ENCODE data around the gene RBM6. TPM values are rescaled to one million over a fixed set of nuclear protein-coding genes. Genes with fewer than 3 reads are reported as not detected.
"Not testable (repeated sequence)": the region's sequence is repeated elsewhere in the genome, so short reads cannot be mapped to it uniquely, and the experiment has no call there.

RBM6 gene
- total RNA-seq, 5 donors from 2014 or later (not counting 1 experiment from before 2014, with no cell fraction given): 127 to 149 (median 140) TPM

DNA sequence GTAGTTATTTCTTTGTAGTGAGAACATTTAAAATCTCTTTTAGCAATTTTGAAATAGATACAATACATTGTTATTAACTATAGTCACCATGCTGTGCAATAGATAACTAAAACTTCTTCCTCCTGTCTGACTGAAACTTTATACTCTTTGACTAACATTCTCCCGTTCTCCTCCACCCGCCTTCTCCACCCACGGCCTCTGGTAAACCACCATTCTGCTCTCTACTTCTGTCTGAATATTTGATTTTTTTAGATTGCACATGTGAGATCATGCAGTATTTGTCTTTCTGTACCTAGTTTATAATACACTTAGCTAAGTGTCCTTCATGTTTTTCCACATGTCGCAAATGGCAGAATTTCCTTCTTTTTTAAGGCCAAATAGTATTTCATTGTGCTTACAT is 76.0 kb downstream of the RBM6 start:
- peaks cover 2 to 15% of the 10 kb centered on the region in 2 donors for H3K36me3 ChIP-seq (ENCODE audit: control insufficient read depth in 2 of 2, extremely low read depth in 1 of 2, insufficient read depth in 1 of 2, low read length in 1 of 2)
- POLR2A ChIA-PET: interaction anchor here in 1 of 2 donors (0.7 kb wide), 1 partner anchor 79 kb away, joined by 5 read pairs; no protein-coding TSS in a partner anchor
- H3K27me3 ChIP-seq (replicated peaks in 1 of 2; ENCODE audit: control insufficient read depth in 2 of 2, extremely low read depth in 1 of 2, insufficient read depth in 2 of 2, low read length in 1 of 2): no peaks in the 10 kb centered on the region
- Mint-ChIP-seq H3K27ac (no peak overlapping the region), H3K9me3 (no peaks in the 10 kb centered on the region), H3K4me3 (no peak overlapping the region), H3K36me3 (peaks cover 44% of the 10 kb centered on the region), H3K27me3 (no peaks in the 10 kb centered on the region), H3K4me1 (peaks cover 0 to 6% (median 2%) of the 10 kb centered on the region in 3 donors)
- no CpG with 5 or more reads among the region's 4 CpGs for WGBS (ENCODE audit: insufficient coverage)
- H3K4me3 ChIP-seq (ENCODE audit: control insufficient read depth in 1 of 2, extremely low read depth in 1 of 2, low read length in 1 of 2): no peak overlapping the region
- DNase-seq: no peak
- H3K9me3 ChIP-seq: no peaks in the 10 kb centered on the region
- H3K27ac ChIP-seq (ENCODE audit: low read length): no peak overlapping the region
- no peak for ATAC-seq (replicated peaks in 1 of 4)
- no peaks in the 10 kb centered on the region for H3K4me1 ChIP-seq (ENCODE audit: control insufficient read depth in 1 of 2, extremely low read depth in 1 of 2, insufficient read depth in 2 of 2, low read length in 2 of 2)
- CTCF ChIA-PET: no interaction called here

- Histone ChIP-seq H3K4me3 (ENCODE audit: control insufficient read depth in 1 of 2, extremely low read depth in 1 of 2, low read length in 1 of 2) (no peak overlapping the region), H3K9me3 (no peaks in the 10 kb centered on the region), H3K27ac (ENCODE audit: low read length) (no peak overlapping the region), H3K36me3 (ENCODE audit: control insufficient read depth in 2 of 2, extremely low read depth in 1 of 2, insufficient read depth in 1 of 2, low read length in 1 of 2) (peaks cover 0 to 10% of the 10 kb centered on the region in 2 donors), H3K27me3 (replicated peaks in 1 of 2; ENCODE audit: control insufficient read depth in 2 of 2, extremely low read depth in 1 of 2, insufficient read depth in 2 of 2, low read length in 1 of 2) (no peaks in the 10 kb centered on the region), H3K4me1 (ENCODE audit: control insufficient read depth in 1 of 2, extremely low read depth in 1 of 2, insufficient read depth in 2 of 2, low read length in 2 of 2) (no peaks in the 10 kb centered on the region)
- CTCF ChIA-PET: no interaction called here
- H3K9me3 Mint-ChIP-seq: no peaks in the 10 kb centered on the region
- WGBS (ENCODE audit: insufficient coverage): no CpG with 5 or more reads among the region's 1 CpG
- no peak overlapping the region for H3K27ac Mint-ChIP-seq
- DNase-seq: no peak
- peaks cover 2 to 12% (median 4%) of the 10 kb centered on the region in 3 donors for H3K4me1 Mint-ChIP-seq
- POLR2A ChIA-PET: no interaction called here
- no peak for ATAC-seq (replicated peaks in 1 of 4)
- H3K4me3 Mint-ChIP-seq: no peak overlapping the region
- H3K27me3 Mint-ChIP-seq: no peaks in the 10 kb centered on the region
- peaks cover 38% of the 10 kb centered on the region for H3K36me3 Mint-ChIP-seq
Measured at GRCh38 chr3:50028346-50028745, 88.4 kb downstream of the RBM6 start.

- H3K9me3 Mint-ChIP-seq; H3K27me3 ChIP-seq (replicated peaks in 1 of 2; ENCODE audit: control insufficient read depth in 2 of 2, extremely low read depth in 1 of 2, insufficient read depth in 2 of 2, low read length in 1 of 2); DNase-seq; H3K27ac ChIP-seq (ENCODE audit: low read length); H3K4me1 ChIP-seq (ENCODE audit: control insufficient read depth in 1 of 2, extremely low read depth in 1 of 2, insufficient read depth in 2 of 2, low read length in 2 of 2); H3K27me3 Mint-ChIP-seq; POLR2A ChIA-PET; H3K36me3 ChIP-seq (ENCODE audit: control insufficient read depth in 2 of 2, extremely low read depth in 1 of 2, insufficient read depth in 1 of 2, low read length in 1 of 2); H3K27ac Mint-ChIP-seq; H3K9me3 ChIP-seq; ATAC-seq (replicated peaks in 1 of 4); H3K4me3 Mint-ChIP-seq; H3K4me3 ChIP-seq (ENCODE audit: control insufficient read depth in 1 of 2, extremely low read depth in 1 of 2, low read length in 1 of 2): not testable (repeated sequence)
- Mint-ChIP-seq H3K36me3 (peaks cover 35% of the 10 kb centered on the region), H3K4me1 (peaks cover 2 to 12% (median 2%) of the 10 kb centered on the region in 3 donors)
- WGBS (ENCODE audit: insufficient coverage): 100% methylated on average over 2 of the region's 5 CpGs
- CTCF ChIA-PET: interaction anchor here in 1 of 2 donors (0.7 kb wide), 1 partner anchor 521 kb away, joined by 3 read pairs; no protein-coding TSS in a partner anchor
Measured at GRCh38 chr3:50031201-50031600, 91.3 kb downstream of the RBM6 start.

DNA sequence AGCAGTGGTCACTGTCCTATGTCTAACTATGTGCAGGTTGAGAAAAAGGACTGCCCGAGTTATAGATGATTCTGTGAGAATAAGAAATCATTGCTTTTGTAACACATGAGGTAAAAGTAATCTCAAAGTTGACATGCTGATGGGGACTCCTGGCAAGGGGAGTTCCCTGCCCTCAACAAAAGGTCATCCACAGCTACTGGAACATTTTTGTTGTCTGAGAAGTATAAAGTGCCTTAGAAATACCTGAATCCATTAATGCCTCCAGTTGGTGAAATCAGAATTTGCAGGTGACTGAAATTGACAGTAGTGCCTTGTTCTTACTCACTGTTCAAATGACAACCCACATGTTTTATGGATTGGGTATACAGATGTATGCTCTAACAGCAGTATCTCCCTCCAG is 105.0 kb downstream of the RBM6 start:
- no peak for ATAC-seq (replicated peaks in 1 of 4)
- no peaks in the 10 kb centered on the region for H3K27me3 ChIP-seq (replicated peaks in 1 of 2; ENCODE audit: control insufficient read depth in 2 of 2, extremely low read depth in 1 of 2, insufficient read depth in 2 of 2, low read length in 1 of 2)
- WGBS (ENCODE audit: insufficient coverage): no CpG with 5 or more reads among the region's 1 CpG
- Mint-ChIP-seq H3K27me3 (no peaks in the 10 kb centered on the region), H3K4me3 (no peak overlapping the region), H3K4me1 (peaks cover 11 to 16% (median 14%) of the 10 kb centered on the region in 3 donors), H3K36me3 (peaks cover 41% of the 10 kb centered on the region), H3K9me3 (no peaks in the 10 kb centered on the region), H3K27ac (peak overlapping the region in 1 of 2 donors; percentile 19)
- peaks cover 5 to 31% of the 10 kb centered on the region in 2 donors for H3K36me3 ChIP-seq (ENCODE audit: control insufficient read depth in 2 of 2, extremely low read depth in 1 of 2, insufficient read depth in 1 of 2, low read length in 1 of 2)
- H3K9me3 ChIP-seq: no peaks in the 10 kb centered on the region
- no peak overlapping the region for H3K27ac ChIP-seq (ENCODE audit: low read length)
- ChIA-PET POLR2A (no interaction called here), CTCF (interaction anchor here in 1 of 2 donors (0.5 kb wide), 1 partner anchor 19 kb away, joined by 4 read pairs; no protein-coding TSS in a partner anchor)
- no peak for DNase-seq
- no peak overlapping the region for H3K4me3 ChIP-seq (ENCODE audit: control insufficient read depth in 1 of 2, extremely low read depth in 1 of 2, low read length in 1 of 2)
- H3K4me1 ChIP-seq (ENCODE audit: control insufficient read depth in 1 of 2, extremely low read depth in 1 of 2, insufficient read depth in 2 of 2, low read length in 2 of 2): no peaks in the 10 kb centered on the region

DNA sequence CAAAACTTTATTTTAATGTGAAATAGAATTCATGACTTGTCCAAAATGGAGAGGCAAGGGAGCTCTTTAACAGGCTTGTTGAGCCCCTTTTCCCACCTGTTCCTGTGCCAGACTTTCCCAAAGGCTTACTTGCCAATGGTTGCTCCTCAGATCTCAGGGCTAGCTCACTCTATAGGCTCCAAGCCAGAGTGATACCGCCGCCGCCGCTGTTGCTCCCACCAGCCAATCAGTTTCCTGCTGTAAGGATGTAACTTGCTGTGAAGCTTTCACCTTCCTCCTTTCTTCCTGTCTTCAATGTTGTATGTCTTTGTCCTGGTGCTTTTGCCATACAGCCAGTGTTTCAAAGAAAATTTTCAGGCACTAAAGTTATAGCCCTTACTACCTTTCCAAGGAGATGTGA is 107.5 kb downstream of the RBM6 start:
- no peak overlapping the region for H3K27ac ChIP-seq (ENCODE audit: low read length)
- H3K4me1 Mint-ChIP-seq: peaks cover 0 to 2% (median 0%) of the 10 kb centered on the region in 3 donors
- H3K27me3 ChIP-seq (replicated peaks in 1 of 2; ENCODE audit: control insufficient read depth in 2 of 2, extremely low read depth in 1 of 2, insufficient read depth in 2 of 2, low read length in 1 of 2): no peaks in the 10 kb centered on the region
- H3K4me3 ChIP-seq (ENCODE audit: control insufficient read depth in 1 of 2, extremely low read depth in 1 of 2, low read length in 1 of 2): no peak overlapping the region
- whole genome bisulfite sequencing (ENCODE audit: insufficient coverage): 100% methylated on average over 1 of the region's 4 CpGs
- H3K27me3 Mint-ChIP-seq: no peaks in the 10 kb centered on the region
- H3K36me3 ChIP-seq (ENCODE audit: control insufficient read depth in 2 of 2, extremely low read depth in 1 of 2, insufficient read depth in 1 of 2, low read length in 1 of 2): peaks cover 0 to 44% of the 10 kb centered on the region in 2 donors
- H3K36me3 Mint-ChIP-seq: peaks cover 40% of the 10 kb centered on the region
- no peaks in the 10 kb centered on the region for H3K9me3 Mint-ChIP-seq
- CTCF ChIA-PET: interaction anchor here in 1 of 2 donors (0.6 kb wide), 1 partner anchor 147 kb away, joined by 3 read pairs; no protein-coding TSS in a partner anchor
- ATAC-seq (replicated peaks in 1 of 4) (no peak), DNase-seq (no peak)
- no peak overlapping the region for H3K27ac Mint-ChIP-seq
- H3K9me3 ChIP-seq: no peaks in the 10 kb centered on the region
- H3K4me3 Mint-ChIP-seq: no peak overlapping the region
- H3K4me1 ChIP-seq (ENCODE audit: control insufficient read depth in 1 of 2, extremely low read depth in 1 of 2, insufficient read depth in 2 of 2, low read length in 2 of 2): no peaks in the 10 kb centered on the region
- POLR2A ChIA-PET: interaction anchor here in 1 of 2 donors (0.7 kb wide), 1 partner anchor 40 kb away, joined by 3 read pairs; no protein-coding TSS in a partner anchor

GRCh38 chr3:50050361-50050760 is 110.4 kb downstream of the RBM6 start:
- Mint-ChIP-seq H3K27me3 (no peaks in the 10 kb centered on the region), H3K4me3 (no peak overlapping the region), H3K4me1 (no peaks in the 10 kb centered on the region), H3K9me3 (no peaks in the 10 kb centered on the region), H3K27ac (no peak overlapping the region), H3K36me3 (peaks cover 44% of the 10 kb centered on the region)
- CTCF ChIA-PET: no interaction called here
- ATAC-seq (replicated peaks in 1 of 4) (no peak), DNase-seq (no peak)
- Histone ChIP-seq H3K36me3 (ENCODE audit: control insufficient read depth in 2 of 2, extremely low read depth in 1 of 2, insufficient read depth in 1 of 2, low read length in 1 of 2) (peaks cover 0 to 54% of the 10 kb centered on the region in 2 donors), H3K4me1 (ENCODE audit: control insufficient read depth in 1 of 2, extremely low read depth in 1 of 2, insufficient read depth in 2 of 2, low read length in 2 of 2) (no peaks in the 10 kb centered on the region), H3K27me3 (replicated peaks in 1 of 2; ENCODE audit: control insufficient read depth in 2 of 2, extremely low read depth in 1 of 2, insufficient read depth in 2 of 2, low read length in 1 of 2) (no peaks in the 10 kb centered on the region), H3K4me3 (ENCODE audit: control insufficient read depth in 1 of 2, extremely low read depth in 1 of 2, low read length in 1 of 2) (no peak overlapping the region), H3K9me3 (no peaks in the 10 kb centered on the region), H3K27ac (ENCODE audit: low read length) (no peak overlapping the region)
- POLR2A ChIA-PET: interaction anchor here in 1 of 2 donors (0.6 kb wide), 1 partner anchor 24 kb away, joined by 4 read pairs; no protein-coding TSS in a partner anchor

DNA sequence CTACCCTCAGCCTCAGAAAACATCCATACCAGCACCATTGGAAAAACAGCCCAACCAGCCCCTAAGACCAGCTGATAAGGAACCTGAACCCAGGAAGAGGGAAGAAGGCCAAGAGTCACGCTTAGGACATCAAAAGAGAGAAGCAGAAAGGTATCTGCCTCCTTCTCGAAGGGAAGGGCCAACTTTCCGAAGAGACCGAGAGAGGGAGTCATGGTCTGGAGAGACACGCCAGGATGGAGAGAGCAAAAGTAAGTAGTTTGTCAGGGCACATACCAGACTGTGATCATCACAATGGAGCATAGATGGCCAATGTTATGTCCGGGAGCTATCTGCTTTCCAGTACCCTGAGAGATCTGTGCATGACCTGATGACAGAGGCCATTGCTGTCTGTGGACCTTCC is 117.8 kb downstream of the RBM6 start:
- Histone ChIP-seq H3K36me3 (ENCODE audit: control insufficient read depth in 2 of 2, extremely low read depth in 1 of 2, insufficient read depth in 1 of 2, low read length in 1 of 2) (peaks cover 13 to 74% of the 10 kb centered on the region in 2 donors), H3K9me3 (no peaks in the 10 kb centered on the region), H3K27me3 (replicated peaks in 1 of 2; ENCODE audit: control insufficient read depth in 2 of 2, extremely low read depth in 1 of 2, insufficient read depth in 2 of 2, low read length in 1 of 2) (no peaks in the 10 kb centered on the region), H3K4me1 (ENCODE audit: control insufficient read depth in 1 of 2, extremely low read depth in 1 of 2, insufficient read depth in 2 of 2, low read length in 2 of 2) (no peaks in the 10 kb centered on the region), H3K4me3 (ENCODE audit: control insufficient read depth in 1 of 2, extremely low read depth in 1 of 2, low read length in 1 of 2) (no peak overlapping the region), H3K27ac (ENCODE audit: low read length) (no peak overlapping the region)
- peaks cover 63% of the 10 kb centered on the region for H3K36me3 Mint-ChIP-seq
- POLR2A ChIA-PET: no interaction called here
- no peaks in the 10 kb centered on the region for H3K9me3 Mint-ChIP-seq
- WGBS (ENCODE audit: insufficient coverage): 100% methylated on average over 5 of the region's 6 CpGs
- CTCF ChIA-PET: no interaction called here
- DNase-seq (no peak), ATAC-seq (replicated peaks in 1 of 4) (no peak)
- H3K27me3 Mint-ChIP-seq: no peaks in the 10 kb centered on the region
- H3K4me3 Mint-ChIP-seq: no peak overlapping the region
- no peak overlapping the region for H3K27ac Mint-ChIP-seq
- no peaks in the 10 kb centered on the region for H3K4me1 Mint-ChIP-seq

All from T-cell (primary cell).